ENCODE results near the gene KCNT1. TPM values are rescaled to one million over a fixed set of nuclear protein-coding genes. Genes with fewer than 3 reads are reported as not detected.

Gene KCNT1
- total RNA-seq, 1 donor from 2014 or later: not detected

- Histone ChIP-seq H3K36me3 (ENCODE audit: control insufficient read depth, insufficient read depth, low read length) (no peaks in the 10 kb centered on the region), H3K27me3 (ENCODE audit: control insufficient read depth, insufficient read depth, low read length) (no peaks in the 10 kb centered on the region), H3K4me3 (ENCODE audit: low read depth, low read length) (no peak overlapping the region)
- DNase-seq (ENCODE audit: low read depth): no peak
- no peak for TF ChIP-seq CTCF (IDR thresholded peaks at IDR 0.05; ENCODE audit: insufficient read depth, low read length, poor library complexity, severe bottlenecking)
Observed at GRCh38 chr9:135757356-135757755, 55.4 kb downstream of the KCNT1 start.

GRCh38 chr9:135758056-135758455 lies 56.1 kb downstream of the KCNT1 start:
- Histone ChIP-seq H3K36me3 (ENCODE audit: control insufficient read depth, insufficient read depth, low read length) (no peaks in the 10 kb centered on the region), H3K27me3 (ENCODE audit: control insufficient read depth, insufficient read depth, low read length) (no peaks in the 10 kb centered on the region), H3K4me3 (ENCODE audit: low read depth, low read length) (no peak overlapping the region)
- TF ChIP-seq CTCF (IDR thresholded peaks at IDR 0.05; ENCODE audit: insufficient read depth, low read length, poor library complexity, severe bottlenecking): no peak
- no peak for DNase-seq (ENCODE audit: low read depth)

- Histone ChIP-seq H3K27me3 (ENCODE audit: control insufficient read depth, insufficient read depth, low read length) (no peaks in the 10 kb centered on the region), H3K4me3 (ENCODE audit: low read depth, low read length) (no peak overlapping the region), H3K36me3 (ENCODE audit: control insufficient read depth, insufficient read depth, low read length) (no peaks in the 10 kb centered on the region)
- no peak for DNase-seq (ENCODE audit: low read depth)
- TF ChIP-seq CTCF (IDR thresholded peaks at IDR 0.05; ENCODE audit: insufficient read depth, low read length, poor library complexity, severe bottlenecking): no peak
Observed at GRCh38 chr9:135758870-135759269, 56.9 kb downstream of the KCNT1 start.

GRCh38 chr9:135759676-135760300 lies 57.8 kb downstream of the KCNT1 start:
- DNase-seq (ENCODE audit: low read depth): no peak
- TF ChIP-seq CTCF (IDR thresholded peaks at IDR 0.05; ENCODE audit: insufficient read depth, low read length, poor library complexity, severe bottlenecking): no peak
- no peak overlapping the region for H3K4me3 ChIP-seq (ENCODE audit: low read depth, low read length)
- no peaks in the 10 kb centered on the region for H3K27me3 ChIP-seq (ENCODE audit: control insufficient read depth, insufficient read depth, low read length)
- H3K36me3 ChIP-seq (ENCODE audit: control insufficient read depth, insufficient read depth, low read length): no peaks in the 10 kb centered on the region

GRCh38 chr9:135760465-135760864 lies 58.5 kb downstream of the KCNT1 start:
- no peak for TF ChIP-seq CTCF (IDR thresholded peaks at IDR 0.05; ENCODE audit: insufficient read depth, low read length, poor library complexity, severe bottlenecking)

More at GRCh38 chr9:135760465-135760864, 58.5 kb downstream of the KCNT1 start:
- H3K36me3 ChIP-seq (ENCODE audit: control insufficient read depth, insufficient read depth, low read length): no peaks in the 10 kb centered on the region
- DNase-seq (ENCODE audit: low read depth): no peak
- H3K27me3 ChIP-seq (ENCODE audit: control insufficient read depth, insufficient read depth, low read length): no peaks in the 10 kb centered on the region
- no peak overlapping the region for H3K4me3 ChIP-seq (ENCODE audit: low read depth, low read length)
